HUES64 (cell line): ENCODE data around the gene GDPD1.
"Not testable (repeated sequence)": the region's sequence is repeated elsewhere in the genome, so short reads cannot be mapped to it uniquely, and the experiment has no call there.

Experiments used
- H3K27ac ChIP-seq: 2 replicates; pipeline ENCODE4 v1.7.0; 2013; ENCODE audit warnings: low read depth, low read length, inconsistent platforms
- H3K27me3 ChIP-seq: 2 replicates; pipeline ENCODE4 v1.6.1; 2013; ENCODE audit warnings: mild to moderate bottlenecking, low read length; ENCODE audit not compliant: insufficient read depth
- H3K36me3 ChIP-seq: 2 replicates; pipeline ENCODE4 v1.6.1; 2013; ENCODE audit warnings: mild to moderate bottlenecking, low read length; ENCODE audit not compliant: insufficient read depth
- H3K4me1 ChIP-seq: 2 replicates; pipeline ENCODE4 v1.6.1; 2013; ENCODE audit warnings: mild to moderate bottlenecking, low read length, moderate library complexity; ENCODE audit not compliant: insufficient read depth
- H3K4me3 ChIP-seq: 2 replicates; pipeline ENCODE4 v1.5.1; 2013; ENCODE audit warnings: mild to moderate bottlenecking, low read length, moderate library complexity
- H3K9ac ChIP-seq: 2 replicates; pipeline ENCODE4 v1.6.1; 2013; ENCODE audit warnings: mild to moderate bottlenecking, low read depth, low read length
- H3K9me3 ChIP-seq: 2 replicates; pipeline ENCODE4 v1.6.1; 2013; ENCODE audit warnings: low read depth, low read length; ENCODE audit not compliant: insufficient read depth
- WGBS: fragments of 150-250, 120-280 bp; methylation state at CpG from one replicate; pipeline ENCODE4 v1.1.7; 2013; ENCODE audit warnings: missing lambda C conversion rate; 5-methylcytosine and 5-hydroxymethylcytosine counted together

The GDPD1 gene

GRCh38 chr17:59193336-59193862, 26.9 kb upstream of the GDPD1 start:
- Histone ChIP-seq H3K36me3 (peaks cover 93% of the 10 kb centered on the region), H3K9ac (no peak overlapping the region), H3K4me1 (no peaks in the 10 kb centered on the region), H3K27ac (no peak overlapping the region), H3K27me3 (no peaks in the 10 kb centered on the region), H3K4me3 (no peak overlapping the region), H3K9me3 (no peaks in the 10 kb centered on the region)
- 92% methylated on average over 2 of the region's 3 CpGs for WGBS

GRCh38 chr17:59199398-59199797, 20.9 kb upstream of the GDPD1 start:
- H3K9ac ChIP-seq, result no peak overlapping the region
- H3K27ac ChIP-seq, result no peak overlapping the region
- H3K36me3 ChIP-seq, result peaks cover 88% of the 10 kb centered on the region
- 90% methylated on average over 4 of the region's 4 CpGs for WGBS
- H3K4me1 ChIP-seq, result no peaks in the 10 kb centered on the region
- H3K4me3 ChIP-seq, result no peak overlapping the region
- no peaks in the 10 kb centered on the region for H3K27me3 ChIP-seq
- no peaks in the 10 kb centered on the region for H3K9me3 ChIP-seq

GRCh38 chr17:59202320-59202719, 18.0 kb upstream of the GDPD1 start:
- Histone ChIP-seq H3K27ac (no peak overlapping the region), H3K9me3 (no peaks in the 10 kb centered on the region), H3K9ac (no peak overlapping the region), H3K4me1 (no peaks in the 10 kb centered on the region), H3K36me3 (peaks cover 61% of the 10 kb centered on the region), H3K27me3 (no peaks in the 10 kb centered on the region), H3K4me3 (no peak overlapping the region)
- 82% methylated on average over 1 of the region's 1 CpG for WGBS

GRCh38 chr17:59219370-59219769, 941 bp upstream of the GDPD1 start:
- Histone ChIP-seq H3K9ac (no peak overlapping the region), H3K27ac (no peak overlapping the region), H3K9me3 (no peaks in the 10 kb centered on the region), H3K27me3 (peaks cover 7% of the 10 kb centered on the region), H3K4me1 (peaks cover 3% of the 10 kb centered on the region; the same call in 1 of the 2 replicates), H3K4me3 (no peak overlapping the region), H3K36me3 (peaks cover 6% of the 10 kb centered on the region; the same call in 1 of the 2 replicates)
- 94% methylated on average over 16 of the region's 16 CpGs for WGBS

GRCh38 chr17:59219992-59220327, 351 bp upstream of the GDPD1 start:
- no peaks in the 10 kb centered on the region for H3K9me3 ChIP-seq
- no peak overlapping the region for H3K27ac ChIP-seq
- peaks cover 7% of the 10 kb centered on the region for H3K27me3 ChIP-seq
- H3K36me3 ChIP-seq, result peaks cover 2% of the 10 kb centered on the region; the same call in 1 of the 2 replicates
- peaks cover 3% of the 10 kb centered on the region; the same call in 1 of the 2 replicates for H3K4me1 ChIP-seq
- peak overlapping the region; percentile 89 for H3K4me3 ChIP-seq
- 54% methylated on average over 7 of the region's 7 CpGs for WGBS
- H3K9ac ChIP-seq, result peak overlapping the region; percentile 60

GRCh38 chr17:59221159-59221847, 992 bp downstream of the GDPD1 start:
- H3K4me3 ChIP-seq, result peak overlapping the region; percentile 89
- peaks cover 3% of the 10 kb centered on the region; the same call in 1 of the 2 replicates for H3K4me1 ChIP-seq
- no peak overlapping the region for H3K27ac ChIP-seq
- 4% methylated on average over 13 of the region's 17 CpGs for WGBS
- H3K27me3 ChIP-seq, result peaks cover 7% of the 10 kb centered on the region
- peak overlapping the region; percentile 75 for H3K9ac ChIP-seq
- H3K36me3 ChIP-seq, result no peaks in the 10 kb centered on the region
- no peaks in the 10 kb centered on the region for H3K9me3 ChIP-seq

- Histone ChIP-seq H3K4me3 (no peak overlapping the region), H3K27ac (no peak overlapping the region), H3K36me3 (no peaks in the 10 kb centered on the region), H3K27me3 (peaks cover 7% of the 10 kb centered on the region), H3K4me1 (peaks cover 3% of the 10 kb centered on the region; the same call in 1 of the 2 replicates), H3K9ac (no peak overlapping the region), H3K9me3 (no peaks in the 10 kb centered on the region)
- 97% methylated on average over 6 of the region's 7 CpGs for WGBS
Observed at GRCh38 chr17:59223813-59224212, 3.5 kb downstream of the GDPD1 start.

- not testable (repeated sequence) for H3K9ac ChIP-seq, H3K4me3 ChIP-seq, H3K4me1 ChIP-seq, H3K27ac ChIP-seq, H3K36me3 ChIP-seq, H3K9me3 ChIP-seq, H3K27me3 ChIP-seq
- 98% methylated on average over 1 of the region's 1 CpG for WGBS
Observed at GRCh38 chr17:59228588-59228987, 8.3 kb downstream of the GDPD1 start.

- Histone ChIP-seq H3K4me3 (no peak overlapping the region), H3K9me3 (no peaks in the 10 kb centered on the region), H3K9ac (no peak overlapping the region), H3K27me3 (no peaks in the 10 kb centered on the region), H3K27ac (no peak overlapping the region), H3K4me1 (no peaks in the 10 kb centered on the region), H3K36me3 (no peaks in the 10 kb centered on the region)
- 93% methylated on average over 3 of the region's 3 CpGs for WGBS
Observed at GRCh38 chr17:59230764-59231163, 10.5 kb downstream of the GDPD1 start.

- Histone ChIP-seq H3K9me3 (no peaks in the 10 kb centered on the region), H3K36me3 (no peaks in the 10 kb centered on the region), H3K4me1 (no peaks in the 10 kb centered on the region), H3K9ac (no peak overlapping the region), H3K4me3 (no peak overlapping the region), H3K27me3 (no peaks in the 10 kb centered on the region), H3K27ac (no peak overlapping the region)
Observed at GRCh38 chr17:59234631-59235030, 14.3 kb downstream of the GDPD1 start.

- Histone ChIP-seq H3K36me3 (no peaks in the 10 kb centered on the region), H3K4me3 (no peak overlapping the region), H3K27me3 (no peaks in the 10 kb centered on the region), H3K9me3 (no peaks in the 10 kb centered on the region), H3K4me1 (no peaks in the 10 kb centered on the region), H3K9ac (no peak overlapping the region), H3K27ac (no peak overlapping the region)
- 95% methylated on average over 2 of the region's 2 CpGs for WGBS
Observed at GRCh38 chr17:59238906-59239305, 18.6 kb downstream of the GDPD1 start.

GRCh38 chr17:59244081-59244480, 23.8 kb downstream of the GDPD1 start:
- no peaks in the 10 kb centered on the region for H3K27me3 ChIP-seq
- no peak overlapping the region for H3K4me3 ChIP-seq
- no peaks in the 10 kb centered on the region for H3K4me1 ChIP-seq
- H3K9me3 ChIP-seq, result no peaks in the 10 kb centered on the region
- WGBS, result 95% methylated on average over 6 of the region's 6 CpGs
- no peaks in the 10 kb centered on the region; the same call in 1 of the 2 replicates for H3K36me3 ChIP-seq
- H3K27ac ChIP-seq, result no peak overlapping the region
- no peak overlapping the region for H3K9ac ChIP-seq
